ENCODE measurements around the gene GTPBP6. TPM values are rescaled to one million over a fixed set of nuclear protein-coding genes. Genes with fewer than 3 reads are reported as not detected.

GTPBP6 gene
- total and polyA plus RNA-seq, 2 donors (not counting 3 experiments of a cell fraction or from before 2014, with no cell fraction given), result 39.1 to 63.5 TPM

DNA sequence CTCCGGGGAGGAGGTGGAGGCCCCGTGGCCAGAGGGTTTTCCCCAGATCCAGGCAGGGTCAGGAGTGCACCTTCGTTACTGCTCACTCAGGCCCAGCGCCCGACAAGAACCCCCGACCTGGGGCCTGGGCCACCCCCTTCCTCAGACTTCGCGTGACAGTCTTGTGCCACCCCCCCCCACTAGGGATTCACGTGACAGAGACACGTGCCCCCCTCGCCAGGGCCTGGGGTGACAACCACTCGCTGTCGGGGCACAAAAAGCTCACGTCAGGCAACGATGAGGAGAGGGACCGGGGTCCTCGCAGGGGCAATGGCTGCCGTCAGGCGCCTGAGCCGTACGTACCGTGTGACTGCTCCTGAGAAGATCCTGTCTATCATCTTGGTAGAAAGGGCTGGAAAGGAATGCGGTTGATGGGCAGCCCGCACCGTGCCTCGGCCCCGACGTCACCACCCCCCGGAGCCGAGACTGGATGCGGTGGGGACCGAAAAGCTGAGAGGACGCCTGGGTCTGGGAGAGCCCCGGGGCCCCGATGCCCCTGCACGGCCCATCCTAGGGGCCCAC lies 23.0 kb upstream of the GTPBP6 start:
- peaks cover 0 to 3% of the 10 kb centered on the region in 2 experiments for H3K36me3 ChIP-seq (ENCODE audit: control insufficient read depth in 2 of 2, extremely low read depth in 1 of 2, insufficient read depth in 2 of 2, low read length in 2 of 2)
- no TSS peak for BruUV-seq (replicated peaks)
- TF ChIP-seq JUN (IDR thresholded peaks at IDR 0.05; ENCODE audit: borderline replicate concordance, insufficient read depth, insufficient read length, low read depth), result no peak
- TF ChIP-seq MYC (IDR thresholded peaks at IDR 0.05; ENCODE audit: low read depth, low read length), result no peak
- no peak for TF ChIP-seq POLR2A (IDR thresholded peaks at IDR 0.05; ENCODE audit: low read depth, low read length)
- no peak for TF ChIP-seq FOS (IDR thresholded peaks at IDR 0.05; ENCODE audit: borderline replicate concordance, insufficient read depth, low read length)
- TF ChIP-seq EZH2 (IDR thresholded peaks at IDR 0.05; ENCODE audit: borderline replicate concordance, low read depth, low read length, severe bottlenecking), result no peak
- no peak for TF ChIP-seq POLR2AphosphoS5 (IDR thresholded peaks at IDR 0.05; ENCODE audit: insufficient read depth, low read depth, low read length)
- TF ChIP-seq, protein P1, sequence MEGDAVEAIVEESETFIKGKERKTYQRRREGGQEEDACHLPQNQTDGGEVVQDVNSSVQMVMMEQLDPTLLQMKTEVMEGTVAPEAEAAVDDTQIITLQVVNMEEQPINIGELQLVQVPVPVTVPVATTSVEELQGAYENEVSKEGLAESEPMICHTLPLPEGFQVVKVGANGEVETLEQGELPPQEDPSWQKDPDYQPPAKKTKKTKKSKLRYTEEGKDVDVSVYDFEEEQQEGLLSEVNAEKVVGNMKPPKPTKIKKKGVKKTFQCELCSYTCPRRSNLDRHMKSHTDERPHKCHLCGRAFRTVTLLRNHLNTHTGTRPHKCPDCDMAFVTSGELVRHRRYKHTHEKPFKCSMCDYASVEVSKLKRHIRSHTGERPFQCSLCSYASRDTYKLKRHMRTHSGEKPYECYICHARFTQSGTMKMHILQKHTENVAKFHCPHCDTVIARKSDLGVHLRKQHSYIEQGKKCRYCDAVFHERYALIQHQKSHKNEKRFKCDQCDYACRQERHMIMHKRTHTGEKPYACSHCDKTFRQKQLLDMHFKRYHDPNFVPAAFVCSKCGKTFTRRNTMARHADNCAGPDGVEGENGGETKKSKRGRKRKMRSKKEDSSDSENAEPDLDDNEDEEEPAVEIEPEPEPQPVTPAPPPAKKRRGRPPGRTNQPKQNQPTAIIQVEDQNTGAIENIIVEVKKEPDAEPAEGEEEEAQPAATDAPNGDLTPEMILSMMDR (IDR thresholded peaks at IDR 0.05; ENCODE audit: extremely low read depth in 1 of 2, insufficient read depth in 1 of 2, low read depth in 1 of 2, low read length in 2 of 2), result no peak
- H3K4me2 ChIP-seq (ENCODE audit: insufficient read depth, low read length), result no peak overlapping the region
- dilution Hi-C loops (cut with MboI; ENCODE audit: extremely low pct_ligation_motif_present, low sequenced_read_pairs) (no loop called here), intact Hi-C loops (cut with micrococcal nuclease) (no loop called here)
- no peaks in the 10 kb centered on the region for H3K9me1 ChIP-seq (replicated peaks; ENCODE audit: control insufficient read depth, extremely low read depth, insufficient read depth, low read length)
- FAIRE-seq, result no peak
- POLR2A ChIA-PET, result no interaction called here
- no peak overlapping the region for H2AFZ ChIP-seq (ENCODE audit: low read depth, low read length)
- H3K79me2 ChIP-seq (ENCODE audit: control insufficient read depth, insufficient read depth, low read length), result no peaks in the 10 kb centered on the region
- no peak for DNase-seq (ENCODE audit: low read depth, low spot score)
- H3K9ac ChIP-seq (replicated peaks; ENCODE audit: extremely low read depth, insufficient read depth, low read length), result no peak overlapping the region
- no peaks in the 10 kb centered on the region for H3K4me1 ChIP-seq (ENCODE audit: control insufficient read depth, extremely low read depth, insufficient read depth, low read length)
- no peaks in the 10 kb centered on the region for H4K20me1 ChIP-seq (replicated peaks; ENCODE audit: control insufficient read depth, extremely low read depth, insufficient read depth, low read length)
- no peaks in the 10 kb centered on the region for H3K9me3 ChIP-seq (replicated peaks; ENCODE audit: control insufficient read depth, insufficient read depth, low read length)
- no peak overlapping the region for H3K4me3 ChIP-seq (replicated peaks in 1 of 3; ENCODE audit: insufficient read depth in 1 of 3, low read depth in 1 of 3, low read length in 3 of 3)
- no peaks in the 10 kb centered on the region for H3K27me3 ChIP-seq (ENCODE audit: control insufficient read depth in 2 of 2, insufficient read depth in 2 of 2, low read length in 2 of 2)
- CTCF ChIA-PET, result no interaction called here
- no peak overlapping the region for H3K27ac ChIP-seq (ENCODE audit: insufficient read depth, low read depth, low read length)
